ENCODE measurements around the gene EPB41L2.

The EPB41L2 gene

DNA sequence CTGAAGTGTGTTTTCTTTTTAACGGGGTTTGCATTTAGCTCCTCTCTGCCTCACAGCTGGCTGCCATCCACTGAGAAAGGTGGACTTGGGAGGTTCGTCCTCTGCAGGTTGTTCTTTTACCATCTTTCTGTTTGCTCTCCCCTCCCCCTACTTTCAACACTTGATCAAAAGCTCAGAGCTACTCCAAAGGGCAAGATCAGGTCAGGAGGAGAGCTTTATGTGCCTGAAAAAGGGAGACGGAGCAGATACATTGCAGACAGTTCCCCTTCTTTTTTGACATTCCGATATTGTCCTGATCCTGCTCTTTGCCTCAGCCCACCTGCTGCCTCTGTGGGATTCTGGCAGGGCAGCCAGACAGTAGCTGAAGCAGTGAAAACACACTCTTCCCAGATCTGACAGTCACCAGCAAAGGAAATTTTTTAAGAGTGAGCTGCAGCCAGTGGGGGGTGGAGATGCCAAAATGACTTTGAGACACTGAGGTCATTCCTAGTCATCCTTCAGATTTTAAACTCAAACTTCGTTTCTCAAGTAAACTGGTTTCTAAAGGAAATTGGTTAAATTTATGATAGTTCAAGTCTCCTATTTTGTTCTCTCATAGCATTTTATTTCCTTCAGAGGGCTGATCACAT is 209.4 kb downstream of the EPB41L2 start:
- TF ChIP-seq, protein P1, sequence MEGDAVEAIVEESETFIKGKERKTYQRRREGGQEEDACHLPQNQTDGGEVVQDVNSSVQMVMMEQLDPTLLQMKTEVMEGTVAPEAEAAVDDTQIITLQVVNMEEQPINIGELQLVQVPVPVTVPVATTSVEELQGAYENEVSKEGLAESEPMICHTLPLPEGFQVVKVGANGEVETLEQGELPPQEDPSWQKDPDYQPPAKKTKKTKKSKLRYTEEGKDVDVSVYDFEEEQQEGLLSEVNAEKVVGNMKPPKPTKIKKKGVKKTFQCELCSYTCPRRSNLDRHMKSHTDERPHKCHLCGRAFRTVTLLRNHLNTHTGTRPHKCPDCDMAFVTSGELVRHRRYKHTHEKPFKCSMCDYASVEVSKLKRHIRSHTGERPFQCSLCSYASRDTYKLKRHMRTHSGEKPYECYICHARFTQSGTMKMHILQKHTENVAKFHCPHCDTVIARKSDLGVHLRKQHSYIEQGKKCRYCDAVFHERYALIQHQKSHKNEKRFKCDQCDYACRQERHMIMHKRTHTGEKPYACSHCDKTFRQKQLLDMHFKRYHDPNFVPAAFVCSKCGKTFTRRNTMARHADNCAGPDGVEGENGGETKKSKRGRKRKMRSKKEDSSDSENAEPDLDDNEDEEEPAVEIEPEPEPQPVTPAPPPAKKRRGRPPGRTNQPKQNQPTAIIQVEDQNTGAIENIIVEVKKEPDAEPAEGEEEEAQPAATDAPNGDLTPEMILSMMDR (IDR thresholded peaks at IDR 0.05; ENCODE audit: borderline replicate concordance, insufficient read depth, low read depth, low read length): no peak
- H3K4me3 ChIP-seq (ENCODE audit: low read depth, low read length): no peak overlapping the region

DNA sequence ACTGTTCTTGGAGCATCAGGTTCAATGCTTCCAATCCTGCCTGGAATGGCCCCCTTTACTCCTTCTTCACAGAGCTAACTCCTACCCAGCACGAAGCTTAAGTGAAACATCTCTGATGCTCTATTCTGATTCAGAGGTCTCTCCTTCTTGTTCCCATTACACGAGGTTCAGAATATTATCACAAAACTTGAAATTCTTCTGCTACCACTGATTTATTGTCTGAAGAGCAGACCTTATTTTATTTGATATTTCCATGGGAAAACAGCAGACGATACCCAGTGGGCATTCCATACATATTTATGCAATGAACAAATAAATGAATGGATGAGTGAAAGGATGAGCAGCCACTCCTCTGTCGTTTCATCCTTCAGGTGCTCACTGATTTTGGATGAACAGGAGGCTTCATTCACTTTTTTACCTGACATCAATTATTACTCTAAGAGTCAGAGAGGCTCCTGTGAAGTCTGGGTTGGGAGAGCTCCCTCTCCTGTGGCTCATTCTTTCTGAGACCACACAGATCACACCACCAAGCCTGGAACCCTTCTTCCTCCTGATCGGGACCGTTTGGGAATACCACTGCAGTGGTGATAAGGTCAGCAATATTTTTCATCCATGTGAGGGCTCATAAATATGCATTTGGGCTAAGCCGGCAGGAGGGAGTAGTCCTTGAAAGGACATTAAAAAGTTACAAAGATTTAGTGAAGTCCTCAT is 210.0 kb downstream of the EPB41L2 start:
- no peak overlapping the region for H3K4me3 ChIP-seq (ENCODE audit: low read depth, low read length)
- TF ChIP-seq, protein P1 (IDR thresholded peaks at IDR 0.05; ENCODE audit: borderline replicate concordance, insufficient read depth, low read depth, low read length): no peak

- TF ChIP-seq, protein P1 (IDR thresholded peaks at IDR 0.05; ENCODE audit: borderline replicate concordance, insufficient read depth, low read depth, low read length): no peak
- no peak overlapping the region for H3K4me3 ChIP-seq (ENCODE audit: low read depth, low read length)
Measured at GRCh38 chr6:130851026-130851425, 212.0 kb downstream of the EPB41L2 start.

DNA sequence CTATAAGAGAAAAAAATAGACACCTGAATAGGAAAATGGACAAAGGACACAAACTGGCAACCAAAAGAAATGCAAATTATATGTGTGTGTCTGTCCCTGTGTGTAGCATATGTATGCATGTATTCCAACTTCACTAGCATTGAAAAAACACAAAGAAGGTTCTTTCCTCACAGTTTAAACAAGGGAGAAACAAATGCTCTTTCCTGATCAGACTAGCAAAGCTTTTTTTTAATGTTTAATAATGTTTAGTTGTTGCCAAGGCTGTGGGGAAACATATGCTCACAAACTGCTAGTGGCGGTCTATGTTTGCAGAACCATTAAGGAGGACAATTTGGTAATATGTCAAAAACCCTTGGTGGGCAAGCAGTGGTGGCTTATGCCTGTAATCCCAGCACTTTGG is 213.5 kb downstream of the EPB41L2 start:
- H3K4me3 ChIP-seq (ENCODE audit: low read depth, low read length): no peak overlapping the region

DNA sequence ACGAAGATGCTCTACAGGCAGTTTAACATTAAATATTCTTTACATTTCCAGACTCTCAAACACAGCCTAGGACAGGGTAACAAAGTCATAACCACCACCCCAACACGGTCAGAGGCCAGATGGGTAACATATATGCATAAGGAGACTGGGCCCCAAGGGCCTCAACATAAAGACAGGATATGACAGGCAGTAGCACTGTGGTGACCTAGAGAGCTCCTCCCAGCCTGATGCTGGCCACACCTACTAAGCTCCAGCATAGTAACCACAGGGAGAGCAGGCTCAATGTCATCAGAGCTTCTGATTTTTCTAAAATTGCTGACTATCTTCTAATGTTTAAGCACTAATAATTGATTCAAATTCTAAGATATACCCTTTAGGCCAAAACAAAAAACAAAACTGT is 214.1 kb downstream of the EPB41L2 start:
- TF ChIP-seq, protein P1 (IDR thresholded peaks at IDR 0.05; ENCODE audit: borderline replicate concordance, insufficient read depth, low read depth, low read length): no peak

More for the DNA sequence above, 213.5 kb downstream of the EPB41L2 start:
- TF ChIP-seq, protein P1 (IDR thresholded peaks at IDR 0.05; ENCODE audit: borderline replicate concordance, insufficient read depth, low read depth, low read length): no peak

GRCh38 chr6:130847001-130847910 is 215.8 kb downstream of the EPB41L2 start:
- H3K4me3 ChIP-seq (ENCODE audit: low read depth, low read length): no peak overlapping the region
- TF ChIP-seq, protein P1 (IDR thresholded peaks at IDR 0.05; ENCODE audit: borderline replicate concordance, insufficient read depth, low read depth, low read length): no peak

More for the DNA sequence above, 214.1 kb downstream of the EPB41L2 start:
- H3K4me3 ChIP-seq (ENCODE audit: low read depth, low read length): no peak overlapping the region

Measured in GM12875 (cell line).